ENCODE measurements around the gene GDF3.
"Not testable (repeated sequence)": the region's sequence is repeated elsewhere in the genome, so short reads cannot be mapped to it uniquely, and the experiment has no call there.

- TF ChIP-seq POLR2AphosphoS5 (IDR thresholded peaks at IDR 0.05); EP300 (IDR thresholded peaks at IDR 0.05; ENCODE audit: low read depth); POLR2A (IDR thresholded peaks at IDR 0.05): not testable (repeated sequence)
- peak in 2 of 5 experiments; percentile 10 to 17 for TF ChIP-seq CTCF (IDR thresholded peaks at IDR 0.05)
Measured at GRCh38 chr12:7677432-7677888, 18.1 kb downstream of the GDF3 start.

All from transverse colon (tissue), 4 donors.